Central memory CD8-positive, alpha-beta T cell (primary cell): ENCODE measurements around the gene IL23R.

Experiments
- ATAC-seq: fragments of 150-1000 bp; cut with Tn5 transposase; replicated peaks from 2 replicates; pipeline ENCODE4 v1.10.0; 2022; ENCODE audit warnings: mild to moderate bottlenecking, moderate FRiP score, moderate number of reproducible peaks; ENCODE audit not compliant: poor library complexity, severe bottlenecking; ENCODE audit errors: extremely low read depth
- DNase-seq, 2 donors: peaks; one replicate each; pipeline ENCODE4 v3.0.0; 2021; ENCODE audit warnings: low spot score in 2 of 2
- H3K27ac Mint-ChIP-seq: one replicate; pipeline ENCODE4 v1.8.0; 2022; ENCODE audit warnings: low read depth, mild to moderate bottlenecking, moderate library complexity, mixed read lengths
- H3K27me3 Mint-ChIP-seq: one replicate; pipeline ENCODE4 v1.8.0; 2022; ENCODE audit warnings: mixed read lengths
- H3K36me3 Mint-ChIP-seq: one replicate; pipeline ENCODE4 v1.8.0; 2022; ENCODE audit warnings: mild to moderate bottlenecking, moderate library complexity, mixed read lengths; ENCODE audit not compliant: insufficient read depth
- H3K4me1 Mint-ChIP-seq: one replicate; pipeline ENCODE4 v1.8.0; 2022; ENCODE audit warnings: mixed read lengths
- H3K4me3 Mint-ChIP-seq: one replicate; pipeline ENCODE4 v1.8.0; 2022; ENCODE audit warnings: mild to moderate bottlenecking, moderate library complexity, mixed read lengths
- H3K9me3 Mint-ChIP-seq: one replicate; pipeline ENCODE4 v1.8.0; 2022; ENCODE audit warnings: mixed read lengths

Gene IL23R, protein sequence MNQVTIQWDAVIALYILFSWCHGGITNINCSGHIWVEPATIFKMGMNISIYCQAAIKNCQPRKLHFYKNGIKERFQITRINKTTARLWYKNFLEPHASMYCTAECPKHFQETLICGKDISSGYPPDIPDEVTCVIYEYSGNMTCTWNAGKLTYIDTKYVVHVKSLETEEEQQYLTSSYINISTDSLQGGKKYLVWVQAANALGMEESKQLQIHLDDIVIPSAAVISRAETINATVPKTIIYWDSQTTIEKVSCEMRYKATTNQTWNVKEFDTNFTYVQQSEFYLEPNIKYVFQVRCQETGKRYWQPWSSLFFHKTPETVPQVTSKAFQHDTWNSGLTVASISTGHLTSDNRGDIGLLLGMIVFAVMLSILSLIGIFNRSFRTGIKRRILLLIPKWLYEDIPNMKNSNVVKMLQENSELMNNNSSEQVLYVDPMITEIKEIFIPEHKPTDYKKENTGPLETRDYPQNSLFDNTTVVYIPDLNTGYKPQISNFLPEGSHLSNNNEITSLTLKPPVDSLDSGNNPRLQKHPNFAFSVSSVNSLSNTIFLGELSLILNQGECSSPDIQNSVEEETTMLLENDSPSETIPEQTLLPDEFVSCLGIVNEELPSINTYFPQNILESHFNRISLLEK

DNA sequence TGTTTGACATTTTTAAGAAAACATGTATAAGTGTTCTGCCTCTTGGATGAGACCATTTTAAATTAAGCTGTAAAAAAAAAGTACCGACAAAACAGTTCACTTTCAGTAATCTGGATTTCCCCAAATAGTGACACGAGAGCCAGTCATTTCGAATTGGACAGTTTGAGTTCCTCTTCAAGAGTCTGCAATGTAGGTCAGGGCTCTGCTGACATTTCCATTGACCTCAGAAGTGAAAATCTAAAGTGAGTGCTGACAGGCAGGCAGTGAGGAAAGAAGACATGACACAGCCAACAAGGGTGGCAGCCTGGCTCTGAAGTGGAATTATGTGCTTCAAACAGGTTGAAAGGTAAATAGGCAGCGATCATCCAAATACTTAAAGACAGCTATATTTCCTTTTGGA is at the start of gene IL23R:
Gene IL23R, plus strand, starts transcription at position 259 of the 400 bp plus-strand sequence. CDS start 1,667 bp downstream, outside the sequence.
- Mint-ChIP-seq H3K4me1 (peaks cover 14% of the 10 kb centered on the region), H3K4me3 (no peak within 1 kb of the TSS), H3K36me3 (peaks cover 3% of the 10 kb centered on the region), H3K9me3 (no peaks in the 10 kb centered on the region), H3K27ac (no peak within 1 kb of the TSS), H3K27me3 (no peaks in the 10 kb centered on the region)
- ATAC-seq (no peak), DNase-seq (no peak)

DNA sequence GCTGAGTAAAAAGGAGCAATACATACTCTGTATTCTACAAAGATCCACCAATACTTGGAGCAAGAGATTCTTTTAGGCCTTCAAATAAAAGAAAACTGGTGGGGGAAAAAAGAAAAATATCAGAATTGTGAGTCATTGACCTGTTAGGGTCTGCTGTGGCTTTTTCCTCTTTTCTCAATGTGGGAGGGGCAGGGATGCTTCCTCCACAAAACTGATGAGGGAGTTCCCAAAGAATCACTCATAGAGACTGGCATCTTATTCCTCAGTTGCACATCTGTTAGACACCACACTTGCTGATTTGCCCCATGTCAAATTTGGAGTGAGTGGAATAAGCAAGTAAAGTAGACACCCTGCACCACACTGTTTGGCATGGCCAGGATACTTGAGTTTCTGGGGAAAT is 48.1 kb upstream of the IL23R start:
- Mint-ChIP-seq H3K27me3 (no peaks in the 10 kb centered on the region), H3K4me3 (no peak overlapping the region), H3K27ac (no peak overlapping the region), H3K4me1 (no peaks in the 10 kb centered on the region), H3K36me3 (peaks cover under 1% of the 10 kb centered on the region), H3K9me3 (peaks cover 5% of the 10 kb centered on the region)
- DNase-seq (no peak), ATAC-seq (no peak)

DNA sequence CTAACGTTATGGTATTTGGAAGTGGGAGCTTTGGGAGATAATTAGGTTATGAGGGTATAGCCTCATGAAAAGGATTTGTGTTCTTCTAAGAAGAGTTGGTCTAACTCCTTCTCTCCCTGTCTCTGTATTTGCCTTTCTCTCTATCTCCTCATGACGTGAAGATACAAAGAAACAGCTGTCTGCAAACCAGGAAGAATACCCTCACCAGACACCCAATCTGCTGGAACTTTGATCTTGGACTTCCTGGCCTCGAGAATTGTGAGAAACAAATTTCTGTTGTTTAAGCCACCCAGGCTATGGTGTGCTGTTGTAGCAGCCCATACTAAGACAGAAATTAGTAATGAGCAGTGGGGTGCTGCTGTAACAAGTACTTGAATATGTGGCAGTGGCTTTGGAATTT is 47.6 kb upstream of the IL23R start:
- H3K27me3 Mint-ChIP-seq, result no peaks in the 10 kb centered on the region

DNA sequence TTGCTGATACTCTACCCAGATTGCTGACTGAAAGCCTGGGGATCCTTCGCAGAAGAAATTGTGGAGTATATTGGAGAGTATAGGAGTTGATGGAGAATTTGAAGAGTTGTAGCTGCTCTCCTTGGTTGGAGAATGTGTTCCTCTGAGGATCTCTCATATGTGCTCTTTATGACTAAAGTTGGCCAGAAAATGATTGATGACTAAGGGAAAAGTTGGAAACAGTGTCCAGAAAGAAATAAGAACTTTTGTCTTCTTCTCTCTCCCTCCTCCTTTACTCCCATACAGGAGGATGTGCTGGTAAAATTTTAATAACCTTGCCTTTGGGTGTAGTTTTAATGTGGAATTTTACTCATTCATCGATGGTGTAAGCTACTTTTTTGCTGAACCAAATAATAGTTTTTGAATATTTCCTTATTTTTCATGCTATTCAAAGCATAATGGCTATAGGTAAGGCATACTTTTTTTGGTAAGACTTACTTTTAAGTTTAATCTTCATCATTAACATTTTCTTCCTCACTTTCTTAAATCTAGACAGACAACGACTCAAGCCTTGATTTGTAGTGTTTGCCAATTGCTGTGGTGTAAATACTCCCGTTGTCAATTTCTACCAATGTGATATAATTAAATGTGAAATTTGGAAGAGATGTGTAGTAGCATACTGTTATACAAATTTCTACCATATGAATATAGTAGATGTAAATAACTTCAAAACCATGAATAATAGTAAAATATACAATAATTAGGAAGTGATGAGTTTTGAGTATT is 45.2 kb upstream of the IL23R start:
- Mint-ChIP-seq H3K27me3 (no peaks in the 10 kb centered on the region), H3K4me1 (no peaks in the 10 kb centered on the region), H3K9me3 (no peaks in the 10 kb centered on the region), H3K36me3 (no peaks in the 10 kb centered on the region), H3K4me3 (no peak overlapping the region), H3K27ac (no peak overlapping the region)
- ATAC-seq (no peak), DNase-seq (no peak)

More for the DNA sequence above, 47.6 kb upstream of the IL23R start:
- Mint-ChIP-seq H3K27ac (no peak overlapping the region), H3K9me3 (peaks cover 5% of the 10 kb centered on the region), H3K4me1 (no peaks in the 10 kb centered on the region), H3K4me3 (no peak overlapping the region), H3K36me3 (no peaks in the 10 kb centered on the region)
- DNase-seq, result no peak
- no peak for ATAC-seq

DNA sequence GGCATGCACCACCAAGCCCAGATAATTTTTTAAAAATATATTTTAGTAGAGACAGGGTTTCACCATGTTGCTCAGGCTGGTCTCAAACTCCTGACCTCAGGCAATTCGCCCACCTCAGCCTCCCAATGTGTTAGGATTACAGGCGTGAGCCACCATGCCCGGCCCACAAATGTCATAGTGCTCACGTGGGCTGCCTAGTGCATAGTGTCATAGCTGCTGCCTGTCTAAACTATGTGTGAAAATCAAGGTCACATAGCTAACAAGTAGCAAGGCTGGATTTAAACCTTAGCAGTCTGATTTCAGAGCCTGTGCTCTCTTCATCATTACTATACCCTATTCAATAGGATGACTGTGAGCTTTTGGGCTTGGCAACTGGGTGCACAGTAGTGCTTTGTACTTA is 41.8 kb upstream of the IL23R start:
- no peak for DNase-seq
- Mint-ChIP-seq H3K27ac (no peak overlapping the region), H3K4me1 (no peaks in the 10 kb centered on the region), H3K36me3 (no peaks in the 10 kb centered on the region), H3K27me3 (no peaks in the 10 kb centered on the region), H3K9me3 (no peaks in the 10 kb centered on the region), H3K4me3 (no peak overlapping the region)
- ATAC-seq, result no peak

DNA sequence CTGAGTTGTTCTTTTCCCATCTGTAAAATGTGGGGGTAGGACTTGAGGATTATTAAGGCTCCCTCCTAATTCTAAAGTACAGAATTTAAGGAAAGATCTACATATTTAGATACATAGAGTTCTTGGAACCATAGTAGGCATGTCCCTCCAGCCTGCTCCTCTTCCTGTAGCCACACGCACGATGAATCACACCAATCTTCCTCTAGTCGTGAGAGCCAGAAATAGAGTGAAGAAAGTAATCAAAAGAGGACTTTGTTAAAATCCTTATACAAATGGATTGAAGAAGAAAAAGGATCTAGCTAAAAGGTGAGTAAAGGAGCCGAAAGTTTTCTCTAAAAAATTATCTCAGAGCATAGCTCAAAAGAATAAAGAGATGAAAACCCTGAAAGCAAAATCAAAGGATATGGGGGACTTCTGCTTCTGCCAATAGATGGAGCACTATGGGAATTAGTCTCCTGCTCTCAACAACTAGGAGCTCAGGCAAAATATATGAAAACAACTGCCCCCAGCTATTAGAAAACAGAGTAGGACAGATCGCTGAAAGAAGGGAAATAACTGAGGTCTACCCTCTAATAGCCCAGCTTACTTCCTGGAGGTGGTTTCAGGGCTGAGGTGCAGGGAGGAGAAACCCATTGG is 40.0 kb upstream of the IL23R start:
- Mint-ChIP-seq H3K4me3 (no peak overlapping the region), H3K9me3 (no peaks in the 10 kb centered on the region), H3K27ac (no peak overlapping the region), H3K4me1 (no peaks in the 10 kb centered on the region), H3K27me3 (no peaks in the 10 kb centered on the region), H3K36me3 (no peaks in the 10 kb centered on the region)
- DNase-seq (no peak), ATAC-seq (no peak)

DNA sequence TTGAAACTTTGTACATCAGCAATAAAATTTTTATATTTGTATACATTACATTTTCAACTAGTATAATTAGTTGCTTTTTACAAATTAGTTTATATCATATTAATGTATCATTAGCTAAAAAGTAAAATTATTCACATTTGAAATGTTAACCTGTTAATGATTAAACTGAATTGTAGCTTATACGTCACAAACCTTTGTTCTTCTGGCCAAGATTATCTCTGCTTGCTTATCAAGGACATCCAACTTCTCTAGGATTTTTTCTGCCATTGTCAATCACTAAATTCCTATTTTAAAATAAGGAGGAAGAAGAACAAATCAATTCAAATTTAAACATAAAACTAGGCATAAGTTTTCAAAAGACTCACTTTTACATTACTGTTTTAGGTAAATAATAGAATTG is 39.3 kb upstream of the IL23R start:
- DNase-seq (no peak), ATAC-seq (no peak)
- Mint-ChIP-seq H3K27me3 (no peaks in the 10 kb centered on the region), H3K36me3 (no peaks in the 10 kb centered on the region), H3K4me3 (no peak overlapping the region), H3K9me3 (no peaks in the 10 kb centered on the region), H3K27ac (no peak overlapping the region), H3K4me1 (no peaks in the 10 kb centered on the region)

DNA sequence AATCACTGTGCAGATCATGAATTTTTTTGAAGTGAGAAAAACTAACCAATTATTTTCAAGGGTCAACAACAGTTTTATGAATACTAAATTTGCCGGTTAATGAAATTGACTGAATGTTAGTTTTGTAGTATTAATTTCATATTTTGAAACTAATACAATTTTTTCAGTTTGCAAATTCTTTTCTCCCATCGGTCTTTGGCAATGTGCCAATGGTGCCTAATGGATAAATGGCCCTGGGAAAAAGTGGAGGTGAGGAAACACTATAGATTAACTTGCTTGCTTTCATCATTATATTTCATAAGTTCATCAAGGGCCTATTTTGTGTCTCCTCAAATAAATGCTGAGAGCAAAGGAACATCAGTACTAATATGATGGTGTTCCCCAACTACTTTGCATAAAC is 35.6 kb upstream of the IL23R start:
- DNase-seq (no peak), ATAC-seq (no peak)
- H3K27ac Mint-ChIP-seq, result no peak overlapping the region
- H3K4me3 Mint-ChIP-seq, result no peak overlapping the region
- peaks cover 6% of the 10 kb centered on the region for H3K4me1 Mint-ChIP-seq
- no peaks in the 10 kb centered on the region for H3K9me3 Mint-ChIP-seq
- no peaks in the 10 kb centered on the region for H3K36me3 Mint-ChIP-seq
- H3K27me3 Mint-ChIP-seq, result peaks cover 13% of the 10 kb centered on the region

DNA sequence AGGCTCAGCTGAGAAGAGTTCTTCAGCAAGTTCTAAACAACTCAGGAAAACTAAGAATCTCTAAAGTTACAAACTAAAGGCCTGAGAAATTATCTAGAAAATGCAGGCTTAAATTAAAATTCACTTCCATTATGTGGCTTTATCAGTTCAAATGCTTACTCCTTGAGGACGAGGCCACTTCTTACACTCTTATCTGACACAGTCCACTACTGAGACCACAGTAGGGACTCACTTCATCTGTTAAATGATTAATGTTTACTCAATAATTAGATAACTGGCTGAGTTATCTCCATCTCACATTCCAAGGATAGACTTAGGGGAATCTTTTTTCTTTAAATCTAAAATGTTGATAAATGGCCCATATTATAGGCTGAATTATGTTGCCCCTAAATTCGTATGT is 33.1 kb upstream of the IL23R start:
- DNase-seq, result no peak
- Mint-ChIP-seq H3K4me3 (no peak overlapping the region), H3K27me3 (peaks cover 13% of the 10 kb centered on the region), H3K4me1 (peaks cover 6% of the 10 kb centered on the region), H3K27ac (no peak overlapping the region), H3K36me3 (no peaks in the 10 kb centered on the region), H3K9me3 (no peaks in the 10 kb centered on the region)
- no peak for ATAC-seq

DNA sequence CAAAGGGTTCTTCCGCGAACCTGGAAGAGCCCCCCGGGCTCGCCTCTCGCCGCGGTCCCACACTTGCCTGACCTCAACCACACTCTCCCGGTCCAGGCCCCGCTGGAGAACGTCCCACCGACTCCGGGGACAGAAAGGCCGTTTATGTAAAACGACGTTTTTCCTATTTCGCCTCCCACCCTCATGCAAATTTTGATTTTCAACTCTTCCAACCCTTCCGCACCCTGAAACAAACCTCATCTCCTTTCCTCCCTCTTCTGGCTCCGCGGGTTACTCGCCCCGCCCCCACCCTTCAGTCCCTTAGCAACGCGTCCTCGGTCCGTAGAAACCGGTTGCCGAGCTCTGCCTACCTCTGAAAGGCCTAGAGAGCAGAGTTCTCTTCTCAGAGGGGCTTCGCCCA is 31.6 kb upstream of the IL23R start, which contains the start of gene C1orf141:
Gene C1orf141, minus strand, starts transcription at position 276 of the 400 bp plus-strand sequence. CDS start 7,730 bp downstream, outside the sequence.
- Mint-ChIP-seq H3K27ac (no peak within 1 kb of the TSS), H3K36me3 (no peaks in the 10 kb centered on the region)
- DNase-seq, result no peak

DNA sequence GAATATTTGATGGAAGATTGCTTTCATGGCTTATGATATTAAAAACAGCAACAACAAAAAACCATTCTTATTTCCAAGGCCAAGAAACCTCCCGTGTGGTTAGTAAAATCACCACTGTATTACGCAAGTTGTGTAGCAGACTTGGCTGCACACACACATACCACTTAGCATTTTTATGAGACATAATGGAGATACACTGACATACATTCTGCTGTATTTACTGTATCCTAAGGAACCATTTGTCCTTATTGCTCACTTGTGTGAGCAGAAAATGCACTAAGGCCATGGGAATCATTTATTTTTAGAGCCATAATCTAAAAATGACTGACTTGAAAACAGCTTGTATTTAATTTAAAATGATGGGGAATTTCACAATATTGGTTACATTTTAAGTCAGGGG is 30.9 kb upstream of the IL23R start:
- no peaks in the 10 kb centered on the region for H3K9me3 Mint-ChIP-seq
- DNase-seq (no peak), ATAC-seq (no peak)
- peaks cover 13% of the 10 kb centered on the region for H3K27me3 Mint-ChIP-seq
- H3K36me3 Mint-ChIP-seq, result no peaks in the 10 kb centered on the region
- H3K4me1 Mint-ChIP-seq, result peaks cover 6% of the 10 kb centered on the region
- H3K27ac Mint-ChIP-seq, result no peak overlapping the region
- H3K4me3 Mint-ChIP-seq, result no peak overlapping the region

More for the DNA sequence above, 31.6 kb upstream of the IL23R start, which contains the start of gene C1orf141:
- Mint-ChIP-seq H3K9me3 (no peaks in the 10 kb centered on the region), H3K27me3 (peaks cover 13% of the 10 kb centered on the region), H3K4me3 (peak within 1 kb of the TSS; percentile 62), H3K4me1 (peaks cover 6% of the 10 kb centered on the region)
- ATAC-seq, result no peak

DNA sequence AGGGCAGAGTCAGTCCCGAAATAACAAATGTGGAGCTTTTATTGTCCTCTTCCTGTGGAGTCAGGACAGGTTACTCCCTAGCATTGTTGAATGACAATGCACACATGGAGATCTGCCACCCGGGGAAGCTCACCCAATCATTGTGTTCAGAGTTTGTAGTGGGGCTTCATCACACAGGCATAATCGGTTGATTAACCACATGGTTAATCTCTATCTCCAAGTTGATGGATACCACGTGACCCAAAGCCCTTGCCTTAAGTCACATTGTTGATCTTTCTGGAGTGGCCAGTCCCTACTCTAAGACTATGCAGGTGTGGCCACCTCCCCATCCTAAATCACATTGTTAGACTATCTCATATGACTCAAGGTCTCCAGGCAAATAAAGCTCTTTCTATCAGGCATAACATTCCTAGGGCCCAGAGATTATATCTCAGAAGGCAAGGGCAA is 28.9 kb upstream of the IL23R start:
- H3K36me3 Mint-ChIP-seq, result no peaks in the 10 kb centered on the region
- DNase-seq (no peak), ATAC-seq (no peak)
- H3K4me1 Mint-ChIP-seq, result peaks cover 11% of the 10 kb centered on the region
- no peak overlapping the region for H3K27ac Mint-ChIP-seq
- H3K9me3 Mint-ChIP-seq, result no peaks in the 10 kb centered on the region
- H3K4me3 Mint-ChIP-seq, result no peak overlapping the region
- H3K27me3 Mint-ChIP-seq, result peaks cover 13% of the 10 kb centered on the region
